ENCODE measurements around the gene RBFOX2.

DNA sequence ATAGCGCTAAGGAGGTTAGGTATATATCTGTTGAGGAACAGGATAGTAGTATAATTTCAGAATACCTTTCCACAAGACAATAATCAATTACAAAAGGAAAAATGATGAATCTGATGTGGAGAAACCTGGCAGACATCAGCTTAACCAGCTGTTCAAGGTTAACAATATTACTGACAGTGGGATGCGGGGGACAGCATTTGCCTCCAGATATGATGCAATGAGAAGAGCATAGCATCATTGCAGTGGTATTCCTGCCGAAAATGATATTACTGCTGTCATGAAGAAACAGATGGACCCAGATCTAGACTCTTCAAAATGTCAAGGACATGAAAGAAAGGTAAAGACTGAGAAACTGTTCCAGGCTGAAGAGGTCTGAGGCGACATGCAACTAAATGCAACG, 49.7 kb downstream of the RBFOX2 start:
- TF ChIP-seq RAD21 (IDR thresholded peaks at IDR 0.05; ENCODE audit: low read length) (no peak), NFIC (IDR thresholded peaks at IDR 0.05; ENCODE audit: borderline replicate concordance) (no peak), TEAD4 (IDR thresholded peaks at IDR 0.05; ENCODE audit: borderline replicate concordance, insufficient read depth) (no peak), EP300 (IDR thresholded peaks at IDR 0.05; ENCODE audit: borderline replicate concordance in 1 of 2, low read depth in 1 of 2, low read length in 1 of 2) (no peak), YY1 (IDR thresholded peaks at IDR 0.05; ENCODE audit: low read depth) (no peak), POLR2AphosphoS5 (IDR thresholded peaks at IDR 0.05; ENCODE audit: low read depth, low read length) (no peak), FOSL2 (IDR thresholded peaks at IDR 0.05; ENCODE audit: borderline replicate concordance, low read depth) (no peak), TCF12 (IDR thresholded peaks at IDR 0.05) (no peak), EZH2phosphoT487 (IDR thresholded peaks at IDR 0.05; ENCODE audit: borderline replicate concordance, low read depth) (no peak), CHD2 (IDR thresholded peaks at IDR 0.05; ENCODE audit: low read length, partially characterized antibody) (no peak), RCOR1 (IDR thresholded peaks at IDR 0.05; ENCODE audit: low read length) (no peak)
- TF ChIP-seq, protein P1, sequence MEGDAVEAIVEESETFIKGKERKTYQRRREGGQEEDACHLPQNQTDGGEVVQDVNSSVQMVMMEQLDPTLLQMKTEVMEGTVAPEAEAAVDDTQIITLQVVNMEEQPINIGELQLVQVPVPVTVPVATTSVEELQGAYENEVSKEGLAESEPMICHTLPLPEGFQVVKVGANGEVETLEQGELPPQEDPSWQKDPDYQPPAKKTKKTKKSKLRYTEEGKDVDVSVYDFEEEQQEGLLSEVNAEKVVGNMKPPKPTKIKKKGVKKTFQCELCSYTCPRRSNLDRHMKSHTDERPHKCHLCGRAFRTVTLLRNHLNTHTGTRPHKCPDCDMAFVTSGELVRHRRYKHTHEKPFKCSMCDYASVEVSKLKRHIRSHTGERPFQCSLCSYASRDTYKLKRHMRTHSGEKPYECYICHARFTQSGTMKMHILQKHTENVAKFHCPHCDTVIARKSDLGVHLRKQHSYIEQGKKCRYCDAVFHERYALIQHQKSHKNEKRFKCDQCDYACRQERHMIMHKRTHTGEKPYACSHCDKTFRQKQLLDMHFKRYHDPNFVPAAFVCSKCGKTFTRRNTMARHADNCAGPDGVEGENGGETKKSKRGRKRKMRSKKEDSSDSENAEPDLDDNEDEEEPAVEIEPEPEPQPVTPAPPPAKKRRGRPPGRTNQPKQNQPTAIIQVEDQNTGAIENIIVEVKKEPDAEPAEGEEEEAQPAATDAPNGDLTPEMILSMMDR (IDR thresholded peaks at IDR 0.05): no peak
- TF ChIP-seq, protein P2, sequence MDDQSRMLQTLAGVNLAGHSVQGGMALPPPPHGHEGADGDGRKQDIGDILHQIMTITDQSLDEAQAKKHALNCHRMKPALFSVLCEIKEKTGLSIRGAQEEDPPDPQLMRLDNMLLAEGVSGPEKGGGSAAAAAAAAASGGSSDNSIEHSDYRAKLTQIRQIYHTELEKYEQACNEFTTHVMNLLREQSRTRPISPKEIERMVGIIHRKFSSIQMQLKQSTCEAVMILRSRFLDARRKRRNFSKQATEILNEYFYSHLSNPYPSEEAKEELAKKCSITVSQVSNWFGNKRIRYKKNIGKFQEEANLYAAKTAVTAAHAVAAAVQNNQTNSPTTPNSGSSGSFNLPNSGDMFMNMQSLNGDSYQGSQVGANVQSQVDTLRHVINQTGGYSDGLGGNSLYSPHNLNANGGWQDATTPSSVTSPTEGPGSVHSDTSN (IDR thresholded peaks at IDR 0.05): no peak
- TF ChIP-seq, protein P3, sequence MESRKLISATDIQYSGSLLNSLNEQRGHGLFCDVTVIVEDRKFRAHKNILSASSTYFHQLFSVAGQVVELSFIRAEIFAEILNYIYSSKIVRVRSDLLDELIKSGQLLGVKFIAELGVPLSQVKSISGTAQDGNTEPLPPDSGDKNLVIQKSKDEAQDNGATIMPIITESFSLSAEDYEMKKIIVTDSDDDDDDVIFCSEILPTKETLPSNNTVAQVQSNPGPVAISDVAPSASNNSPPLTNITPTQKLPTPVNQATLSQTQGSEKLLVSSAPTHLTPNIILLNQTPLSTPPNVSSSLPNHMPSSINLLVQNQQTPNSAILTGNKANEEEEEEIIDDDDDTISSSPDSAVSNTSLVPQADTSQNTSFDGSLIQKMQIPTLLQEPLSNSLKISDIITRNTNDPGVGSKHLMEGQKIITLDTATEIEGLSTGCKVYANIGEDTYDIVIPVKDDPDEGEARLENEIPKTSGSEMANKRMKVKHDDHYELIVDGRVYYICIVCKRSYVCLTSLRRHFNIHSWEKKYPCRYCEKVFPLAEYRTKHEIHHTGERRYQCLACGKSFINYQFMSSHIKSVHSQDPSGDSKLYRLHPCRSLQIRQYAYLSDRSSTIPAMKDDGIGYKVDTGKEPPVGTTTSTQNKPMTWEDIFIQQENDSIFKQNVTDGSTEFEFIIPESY (IDR thresholded peaks at IDR 0.05; ENCODE audit: borderline replicate concordance, low read depth): no peak
